GM18498 (cell line): ENCODE measurements around the gene PPP4R2.
"Not testable (repeated sequence)": the region's sequence is repeated elsewhere in the genome, so short reads cannot be mapped to it uniquely, and the experiment has no call there.

Experiments used
- ATAC-seq: cut with Tn5 transposase; IDR thresholded peaks from one replicate; pipeline ENCODE4 v1.9.1; 2021; ENCODE audit warnings: mild to moderate bottlenecking, moderate library complexity; ENCODE audit not compliant: unreplicated experiment

Gene PPP4R2

GRCh38 chr3:72976281-72976741, 20.3 kb upstream of the PPP4R2 start:
- no peak for ATAC-seq

GRCh38 chr3:72977060-72977808, 19.4 kb upstream of the PPP4R2 start:
- ATAC-seq: peak; percentile 60

GRCh38 chr3:72982609-72983366, 13.8 kb upstream of the PPP4R2 start:
- ATAC-seq: no peak

DNA sequence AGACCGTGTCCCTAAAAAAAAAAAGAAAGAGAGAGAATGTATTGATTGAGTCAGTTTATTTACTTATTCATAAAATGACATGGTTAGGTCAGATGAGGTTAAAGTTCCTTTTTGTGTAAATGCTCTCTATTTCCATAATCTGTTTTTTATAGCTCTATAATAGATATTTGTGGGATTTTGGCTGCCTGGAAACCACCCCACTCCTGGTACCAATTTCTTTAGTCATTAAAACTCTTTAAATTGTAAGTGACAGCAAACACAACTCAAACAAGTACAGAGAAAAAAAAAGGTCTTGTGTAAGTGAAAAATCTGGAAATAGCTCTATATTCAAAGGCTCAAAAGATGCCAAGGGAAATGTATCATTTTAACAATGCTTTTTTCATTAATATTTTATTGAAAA, 11.0 kb upstream of the PPP4R2 start:
- ATAC-seq: no peak

GRCh38 chr3:72990701-72991395, 5.8 kb upstream of the PPP4R2 start:
- ATAC-seq: no peak

- no peak for ATAC-seq
These were observed 5.1 kb upstream of the PPP4R2 start for GRCh38 chr3:72991522-72991921.

DNA sequence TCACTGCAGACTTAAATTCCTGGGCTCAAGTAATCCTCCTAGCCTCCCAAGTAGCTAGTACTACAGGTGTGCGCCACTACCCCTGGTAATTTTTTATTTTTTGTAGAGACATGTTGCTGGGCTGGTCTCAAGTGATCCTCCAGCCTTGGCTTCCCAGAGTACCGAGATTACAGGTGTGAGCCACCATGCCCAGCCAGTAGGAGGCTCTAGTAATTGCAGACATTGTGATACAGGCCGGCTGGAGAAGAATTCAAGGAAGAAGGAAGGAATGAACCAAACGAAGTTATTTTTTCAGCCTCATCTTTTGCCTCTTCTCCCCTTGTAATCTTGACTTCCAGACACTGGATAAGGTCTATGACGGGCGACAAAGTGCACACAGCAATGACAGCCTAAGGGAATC, 3.2 kb upstream of the PPP4R2 start:
- no peak for ATAC-seq

DNA sequence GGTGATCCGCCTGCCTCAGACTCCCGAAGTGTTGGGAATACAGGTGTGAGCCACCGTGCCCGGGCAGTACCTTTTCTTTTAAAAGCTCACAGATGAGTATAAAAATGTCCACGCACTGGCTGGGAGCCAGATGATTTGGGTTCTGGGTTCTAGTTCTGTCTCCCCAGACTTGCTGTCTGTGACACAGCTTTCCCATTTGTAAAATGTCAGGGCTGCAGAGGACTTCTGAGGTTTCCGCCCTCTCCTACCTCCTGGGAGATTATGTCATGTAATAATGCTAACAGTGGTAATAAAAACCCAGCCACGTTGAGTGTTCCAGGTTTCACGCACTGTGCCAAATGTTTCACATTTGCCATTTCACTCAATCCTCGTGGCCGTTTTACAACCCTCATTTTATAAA, 1.3 kb upstream of the PPP4R2 start:
- ATAC-seq: no peak

- ATAC-seq: no peak
These were observed 514 bp upstream of the PPP4R2 start for GRCh38 chr3:72996121-72996472.

GRCh38 chr3:72997421-72997961, 880 bp downstream of the PPP4R2 start:
- peak; percentile 27 for ATAC-seq

DNA sequence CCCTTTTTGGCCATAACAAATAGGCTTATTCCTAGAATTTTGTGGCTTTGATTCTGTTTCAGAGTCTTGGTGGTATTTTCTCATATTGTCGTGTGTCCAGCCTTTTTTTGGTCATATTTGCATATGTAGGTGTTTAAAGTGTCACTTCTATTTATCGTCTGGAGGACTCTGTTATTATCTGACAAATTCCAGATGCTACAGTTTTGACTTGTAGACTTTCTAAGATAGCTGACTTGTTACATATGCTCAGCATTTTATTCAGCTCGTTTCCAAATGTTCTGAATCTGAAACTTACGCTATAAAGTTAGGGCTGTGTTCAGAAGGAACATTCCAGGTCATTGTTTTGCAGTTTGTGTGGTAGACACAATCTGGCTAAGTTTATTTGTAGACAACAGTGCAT, 1.9 kb downstream of the PPP4R2 start:
- no peak for ATAC-seq

GRCh38 chr3:72999951-73000350, 3.3 kb downstream of the PPP4R2 start:
- no peak for ATAC-seq

- ATAC-seq: not testable (repeated sequence)
These were observed 6.4 kb downstream of the PPP4R2 start for GRCh38 chr3:73003050-73003449.

GRCh38 chr3:73004316-73004715, 7.7 kb downstream of the PPP4R2 start:
- no peak for ATAC-seq

GRCh38 chr3:73007992-73008712, 11.5 kb downstream of the PPP4R2 start:
- ATAC-seq: no peak

DNA sequence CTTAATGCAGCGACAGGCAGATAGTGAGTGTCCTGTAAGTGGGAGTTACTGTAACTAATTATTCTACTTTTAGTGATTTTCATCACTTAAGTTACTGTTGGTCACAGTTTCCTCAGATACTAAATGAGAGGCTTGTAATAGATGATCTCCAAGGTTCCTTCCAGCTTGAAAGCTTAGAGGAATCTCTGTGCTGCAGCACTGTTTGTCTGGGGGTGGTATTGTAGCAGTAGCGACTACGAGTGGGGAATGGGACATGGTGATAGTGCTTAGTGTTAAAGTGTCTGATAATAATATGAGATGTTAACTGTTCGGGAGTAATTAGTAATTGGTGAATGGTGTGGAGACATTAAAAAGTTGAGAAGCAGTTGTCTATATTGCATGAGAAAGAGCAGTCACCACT, 12.4 kb downstream of the PPP4R2 start:
- no peak for ATAC-seq

GRCh38 chr3:73009750-73010149, 13.1 kb downstream of the PPP4R2 start:
- no peak for ATAC-seq

DNA sequence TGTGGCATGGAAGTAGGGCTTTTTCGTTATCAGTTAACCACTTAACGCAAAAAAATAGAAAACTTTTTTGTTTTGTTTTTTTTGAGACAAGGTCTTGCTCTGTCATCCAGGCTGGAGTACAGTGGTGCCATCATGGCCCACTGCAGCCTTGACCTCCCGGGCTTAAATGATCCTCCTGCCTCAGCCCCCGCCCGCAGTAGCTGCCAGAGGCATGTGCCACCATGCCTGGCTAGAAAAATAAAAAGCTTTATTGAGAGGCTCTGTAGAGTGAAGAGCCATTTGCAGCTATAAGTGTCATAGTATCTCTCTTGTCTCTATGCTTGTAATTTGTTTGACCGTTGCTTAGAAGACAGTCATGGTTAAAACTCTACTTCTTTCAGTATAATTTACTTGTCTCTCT, 13.5 kb downstream of the PPP4R2 start:
- no peak for ATAC-seq

DNA sequence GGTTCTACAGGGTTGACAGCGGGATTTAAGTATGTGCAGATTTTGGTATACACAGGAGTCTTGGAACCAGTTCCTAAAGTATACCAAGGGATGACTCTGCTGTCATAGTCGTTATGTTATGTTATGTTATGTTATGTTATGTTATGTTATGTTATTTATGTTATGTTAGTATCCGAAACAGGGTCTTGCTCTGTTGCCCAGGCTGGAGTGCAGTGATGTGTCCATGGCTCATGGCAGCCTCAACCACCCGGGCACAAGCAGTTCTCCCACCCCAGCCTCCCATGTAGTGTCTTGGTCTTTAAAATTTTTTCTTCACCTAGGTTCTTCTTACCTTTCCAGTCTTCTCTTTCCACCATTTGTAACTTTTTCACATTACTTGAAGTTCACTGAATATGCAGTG, 21.7 kb downstream of the PPP4R2 start:
- no peak for ATAC-seq

DNA sequence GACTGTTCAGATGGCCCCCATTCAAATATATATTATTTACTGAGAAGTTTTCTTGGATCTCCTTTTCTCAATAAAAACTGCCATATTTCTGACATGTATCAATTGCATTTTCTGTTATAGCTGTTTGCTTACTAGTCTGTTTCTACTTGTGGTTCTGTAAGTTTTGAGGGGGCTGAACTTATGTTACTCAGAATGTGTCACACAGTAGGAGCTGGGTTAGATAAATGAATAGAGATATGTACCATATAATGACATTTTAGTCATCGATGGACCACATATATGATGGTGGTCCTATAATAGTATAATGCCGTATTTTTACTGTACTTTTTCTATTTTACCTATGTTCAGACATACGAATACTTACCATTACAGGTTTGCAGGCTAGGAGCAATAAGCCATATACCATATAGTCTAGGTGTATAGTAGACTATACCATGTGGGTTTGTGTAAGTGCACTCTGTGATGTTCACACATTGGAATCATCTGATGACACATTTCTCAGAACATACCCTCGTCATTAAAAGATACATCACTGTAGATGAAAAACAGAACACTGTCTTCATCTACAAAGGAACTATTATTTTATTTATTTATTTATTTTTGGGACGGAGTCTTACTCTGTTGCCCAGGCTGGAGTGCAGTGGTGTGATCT, 22.3 kb downstream of the PPP4R2 start:
- no peak for ATAC-seq
